KMS-11 (cell line): ENCODE data around the gene TARBP1.

Experiments used
- H2AFZ ChIP-seq: fragments of 200-600 bp; sonication (generic); 2 replicates; pipeline ENCODE4 v1.6.1; 2016; ENCODE audit warnings: antibody characterized with exemption, mixed run types, low read depth
- H3K27ac ChIP-seq: fragments of 200-600 bp; sonication (generic); 2 replicates; pipeline ENCODE4 v1.6.1; 2016; ENCODE audit warnings: mild to moderate bottlenecking, mixed run types
- H3K27me3 ChIP-seq: fragments of 200-600 bp; sonication (generic); 2 replicates; pipeline ENCODE4 v1.6.1; 2017; ENCODE audit warnings: mild to moderate bottlenecking, low read depth, mixed run types, moderate library complexity; ENCODE audit not compliant: insufficient read depth
- H3K36me3 ChIP-seq: fragments of 200-600 bp; sonication (generic); 2 replicates; pipeline ENCODE4 v1.6.1; 2017; ENCODE audit warnings: mild to moderate bottlenecking, mixed run types; ENCODE audit not compliant: insufficient read depth
- H3K4me1 ChIP-seq: fragments of 200-600 bp; sonication (generic); 2 replicates; pipeline ENCODE4 v1.6.1; 2016; ENCODE audit warnings: mild to moderate bottlenecking, low read depth, mixed run types; ENCODE audit not compliant: poor library complexity, severe bottlenecking
- H3K4me2 ChIP-seq: fragments of 200-600 bp; sonication (generic); 2 replicates; pipeline ENCODE4 v1.7.0; 2016; ENCODE audit warnings: mild to moderate bottlenecking, mixed run types
- H3K4me3 ChIP-seq: fragments of 200-600 bp; sonication (generic); IDR thresholded peaks from 2 replicates; pipeline ENCODE4 v1.6.1; 2017; ENCODE audit warnings: low read depth, low read length, mixed read lengths; ENCODE audit not compliant: insufficient read depth
- H3K79me2 ChIP-seq: fragments of 200-600 bp; sonication (generic); 2 replicates; pipeline ENCODE4 v1.6.1; 2016; ENCODE audit warnings: low read depth, mixed run types; ENCODE audit not compliant: insufficient read depth
- H3K9ac ChIP-seq: fragments of 200-600 bp; sonication (generic); 2 replicates; pipeline ENCODE4 v1.6.1; 2016; ENCODE audit warnings: mild to moderate bottlenecking, mixed run types
- H4K20me1 ChIP-seq: fragments of 200-600 bp; sonication (generic); 2 replicates; pipeline ENCODE4 v1.6.1; 2016; ENCODE audit warnings: mild to moderate bottlenecking, mixed run types; ENCODE audit not compliant: insufficient read depth
- TF ChIP-seq, protein P1 (sequence below): fragments of 200-600 bp; sonication (generic); conservative IDR thresholded peaks from 2 replicates; pipeline ENCODE4 v1.6.1; 2017; ENCODE audit warnings: low read depth, mild to moderate bottlenecking, antibody characterized with exemption, low read length, moderate library complexity, mixed read lengths

TARBP1 gene

DNA sequence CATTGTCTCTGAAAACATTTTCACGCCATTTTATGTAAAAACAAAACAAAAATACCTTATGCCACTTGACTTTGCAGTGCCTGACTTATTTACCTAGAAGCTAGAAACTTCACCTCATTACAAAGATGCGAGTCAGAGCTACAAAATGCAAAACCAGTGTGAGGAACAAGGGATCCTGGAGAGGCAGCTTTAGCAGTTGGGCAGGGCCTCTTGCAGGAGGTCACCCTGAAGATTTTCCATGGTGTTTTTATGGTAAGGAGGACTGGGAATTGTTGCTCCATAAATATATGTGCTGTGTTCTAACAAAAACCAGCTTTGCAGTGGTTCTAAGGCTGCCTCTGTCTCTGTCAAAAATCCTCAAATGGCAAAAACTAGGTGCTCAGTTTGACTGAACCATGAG lies 36.4 kb upstream of the TARBP1 start:
- H3K27me3 ChIP-seq = no peaks in the 10 kb centered on the region
- H3K9ac ChIP-seq = no peak overlapping the region
- no peaks in the 10 kb centered on the region for H3K79me2 ChIP-seq
- H3K4me2 ChIP-seq = no peak overlapping the region; the same call in 1 of the 2 replicates
- H3K36me3 ChIP-seq = no peaks in the 10 kb centered on the region
- H3K4me3 ChIP-seq = no peak overlapping the region
- TF ChIP-seq, protein P1, sequence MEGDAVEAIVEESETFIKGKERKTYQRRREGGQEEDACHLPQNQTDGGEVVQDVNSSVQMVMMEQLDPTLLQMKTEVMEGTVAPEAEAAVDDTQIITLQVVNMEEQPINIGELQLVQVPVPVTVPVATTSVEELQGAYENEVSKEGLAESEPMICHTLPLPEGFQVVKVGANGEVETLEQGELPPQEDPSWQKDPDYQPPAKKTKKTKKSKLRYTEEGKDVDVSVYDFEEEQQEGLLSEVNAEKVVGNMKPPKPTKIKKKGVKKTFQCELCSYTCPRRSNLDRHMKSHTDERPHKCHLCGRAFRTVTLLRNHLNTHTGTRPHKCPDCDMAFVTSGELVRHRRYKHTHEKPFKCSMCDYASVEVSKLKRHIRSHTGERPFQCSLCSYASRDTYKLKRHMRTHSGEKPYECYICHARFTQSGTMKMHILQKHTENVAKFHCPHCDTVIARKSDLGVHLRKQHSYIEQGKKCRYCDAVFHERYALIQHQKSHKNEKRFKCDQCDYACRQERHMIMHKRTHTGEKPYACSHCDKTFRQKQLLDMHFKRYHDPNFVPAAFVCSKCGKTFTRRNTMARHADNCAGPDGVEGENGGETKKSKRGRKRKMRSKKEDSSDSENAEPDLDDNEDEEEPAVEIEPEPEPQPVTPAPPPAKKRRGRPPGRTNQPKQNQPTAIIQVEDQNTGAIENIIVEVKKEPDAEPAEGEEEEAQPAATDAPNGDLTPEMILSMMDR = no peak
- H2AFZ ChIP-seq = 0 out of 2 replicates have a peak overlapping the region, but pooled peaks have one; percentile 7
- H4K20me1 ChIP-seq = no peaks in the 10 kb centered on the region
- H3K4me1 ChIP-seq = peaks cover 42% of the 10 kb centered on the region
- no peak overlapping the region; the same call in 1 of the 2 replicates for H3K27ac ChIP-seq

DNA sequence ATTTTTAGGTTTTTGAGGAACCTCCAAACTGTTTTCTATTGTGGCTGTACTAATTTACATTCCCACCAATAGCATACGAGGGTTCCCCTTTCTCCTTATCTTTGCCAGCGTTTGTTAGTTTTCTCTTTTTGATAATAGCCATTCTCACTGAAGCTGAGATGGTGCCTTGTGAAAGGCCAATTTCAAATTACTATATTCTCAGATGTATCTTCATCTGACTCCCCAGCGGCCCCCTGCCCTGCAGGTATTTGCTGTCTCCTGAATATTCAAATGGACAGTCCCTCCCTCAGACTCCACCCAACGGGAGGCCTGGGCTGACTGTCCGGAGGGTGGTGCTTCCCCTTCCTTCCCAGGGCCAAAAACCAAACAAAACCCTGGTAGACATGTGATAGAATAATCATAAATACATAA lies 33.5 kb upstream of the TARBP1 start:
- Histone ChIP-seq H2AFZ (no peak overlapping the region), H3K36me3 (no peaks in the 10 kb centered on the region), H3K27ac (no peak overlapping the region), H3K4me3 (no peak overlapping the region), H3K4me2 (no peak overlapping the region), H3K79me2 (no peaks in the 10 kb centered on the region), H3K9ac (no peak overlapping the region), H3K4me1 (peaks cover 32% of the 10 kb centered on the region), H4K20me1 (no peaks in the 10 kb centered on the region), H3K27me3 (no peaks in the 10 kb centered on the region)
- TF ChIP-seq, protein P1 = no peak

DNA sequence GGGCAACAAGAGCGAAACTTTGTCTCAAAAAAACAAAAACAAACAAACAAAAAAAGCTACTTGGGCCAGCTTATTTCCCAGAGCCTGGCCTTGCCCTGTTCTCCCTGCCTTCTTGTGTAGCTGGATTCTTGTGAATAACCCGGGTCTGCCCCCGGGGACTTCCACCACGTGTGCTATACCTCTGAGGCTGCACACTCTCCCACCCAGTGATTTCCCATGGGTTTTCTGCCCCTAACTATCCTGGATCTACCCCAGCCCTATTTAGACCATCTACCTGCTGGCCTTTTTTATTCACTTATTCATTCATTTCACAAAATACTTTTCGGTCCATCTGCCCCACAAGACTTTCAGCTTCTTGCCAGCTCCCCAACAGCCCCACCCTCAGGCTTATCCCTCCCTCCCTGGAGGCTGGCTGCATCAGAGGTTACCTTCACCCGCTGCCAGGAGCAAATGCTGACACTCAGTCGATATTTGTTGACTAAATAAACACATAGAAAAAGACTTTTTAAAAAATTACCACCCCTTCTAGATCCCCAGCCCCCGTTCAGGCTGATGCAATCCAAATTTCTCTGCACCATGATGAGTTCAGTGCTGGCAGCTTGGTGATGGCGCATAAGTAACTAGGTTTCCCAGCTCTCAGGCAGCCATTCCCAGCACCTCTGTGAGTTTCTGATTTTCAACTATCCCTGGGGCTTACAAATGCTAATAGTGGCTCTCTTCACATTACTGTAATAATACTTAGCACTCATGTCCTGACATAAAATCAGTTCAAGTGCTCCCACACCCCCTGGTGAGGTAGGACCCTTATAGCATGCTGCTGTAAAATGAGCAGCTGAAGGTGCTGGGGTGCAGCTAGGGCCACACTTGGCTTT lies 30.7 kb upstream of the TARBP1 start:
- Histone ChIP-seq H2AFZ (no peak overlapping the region), H3K36me3 (no peaks in the 10 kb centered on the region), H3K4me3 (no peak overlapping the region), H3K4me1 (peaks cover 29% of the 10 kb centered on the region), H3K27ac (no peak overlapping the region), H3K9ac (no peak overlapping the region), H3K27me3 (no peaks in the 10 kb centered on the region), H4K20me1 (no peaks in the 10 kb centered on the region), H3K79me2 (no peaks in the 10 kb centered on the region), H3K4me2 (no peak overlapping the region)
- TF ChIP-seq, protein P1 = no peak

DNA sequence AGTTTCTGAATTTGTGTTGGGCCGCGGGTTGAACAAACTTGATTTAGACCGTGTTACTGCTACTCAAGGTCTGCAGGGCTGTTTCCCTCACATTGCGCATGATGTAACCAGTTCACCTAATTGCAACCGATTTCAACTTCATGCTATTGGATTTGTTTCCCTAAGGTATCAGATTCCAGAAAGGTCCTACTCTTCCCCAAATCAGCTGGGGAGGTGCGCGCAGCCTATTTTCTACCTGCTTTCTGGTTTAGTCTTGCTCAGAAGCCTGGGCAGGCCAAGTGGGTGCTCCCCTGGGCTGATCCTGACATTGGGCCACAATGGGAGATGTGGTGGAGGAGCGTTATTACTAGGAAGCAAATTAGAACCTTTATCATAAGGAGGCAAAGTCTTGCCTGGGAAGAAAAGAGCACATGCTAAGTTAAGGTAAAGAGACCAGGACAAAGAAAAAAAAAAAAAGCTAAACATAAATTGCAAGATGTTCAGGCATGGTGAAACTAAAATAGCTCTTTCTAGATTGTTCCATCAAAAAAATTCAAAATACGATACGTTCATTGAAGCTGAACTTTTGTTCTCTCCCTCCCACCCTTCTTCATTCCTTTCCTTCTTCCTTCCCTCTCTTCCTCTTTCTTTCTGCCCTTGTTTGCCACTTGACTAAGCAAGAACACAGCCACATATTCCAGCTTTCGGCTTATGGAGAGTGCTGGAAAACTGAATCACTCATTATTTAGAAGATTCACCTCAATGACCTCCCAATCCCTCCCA lies 28.8 kb upstream of the TARBP1 start:
- H3K4me1 ChIP-seq = peaks cover 47% of the 10 kb centered on the region
- TF ChIP-seq, protein P1 = no peak
- H3K4me3 ChIP-seq = no peak overlapping the region
- no peak overlapping the region for H3K9ac ChIP-seq
- H3K79me2 ChIP-seq = no peaks in the 10 kb centered on the region
- no peaks in the 10 kb centered on the region for H3K27me3 ChIP-seq
- H4K20me1 ChIP-seq = no peaks in the 10 kb centered on the region
- no peak overlapping the region for H3K4me2 ChIP-seq
- H3K36me3 ChIP-seq = no peaks in the 10 kb centered on the region
- H3K27ac ChIP-seq = no peak overlapping the region
- H2AFZ ChIP-seq = no peak overlapping the region
